HG03469 (cell line): ENCODE results near the gene EEFSEC.

ENCODE experiments used
- ATAC-seq: cut with Tn5 transposase; IDR thresholded peaks from one replicate; pipeline ENCODE4 v1.9.1; 2021; ENCODE audit warnings: mild to moderate bottlenecking, moderate library complexity, moderate number of reproducible peaks; ENCODE audit not compliant: unreplicated experiment

The EEFSEC gene

GRCh38 chr3:128329491-128330213, 176.4 kb downstream of the EEFSEC start:
- ATAC-seq = no peak

- no peak for ATAC-seq
Observed at GRCh38 chr3:128330214-128330842, 177.0 kb downstream of the EEFSEC start.

- ATAC-seq = no peak
Observed at GRCh38 chr3:128334086-128334645, 180.9 kb downstream of the EEFSEC start.

GRCh38 chr3:128334766-128335165, 181.5 kb downstream of the EEFSEC start:
- ATAC-seq = no peak

- ATAC-seq = no peak
Observed at GRCh38 chr3:128335621-128336296, 182.5 kb downstream of the EEFSEC start.

- ATAC-seq = no peak
Observed at GRCh38 chr3:128336337-128337156, 183.3 kb downstream of the EEFSEC start.

- ATAC-seq = no peak
Observed at GRCh38 chr3:128337305-128337704, 184.0 kb downstream of the EEFSEC start.

GRCh38 chr3:128338536-128339330, 185.5 kb downstream of the EEFSEC start:
- no peak for ATAC-seq

GRCh38 chr3:128339491-128340012, 186.3 kb downstream of the EEFSEC start:
- no peak for ATAC-seq

- ATAC-seq = no peak
Observed at GRCh38 chr3:128340198-128340903, 187.1 kb downstream of the EEFSEC start.

GRCh38 chr3:128340904-128341555, 187.7 kb downstream of the EEFSEC start:
- ATAC-seq = no peak

GRCh38 chr3:128341659-128342395, 188.5 kb downstream of the EEFSEC start:
- ATAC-seq = no peak

- ATAC-seq = no peak
Observed at GRCh38 chr3:128342701-128343180, 189.5 kb downstream of the EEFSEC start.

- no peak for ATAC-seq
Observed at GRCh38 chr3:128343287-128344051, 190.2 kb downstream of the EEFSEC start.

GRCh38 chr3:128344052-128344735, 190.9 kb downstream of the EEFSEC start:
- ATAC-seq = no peak

- ATAC-seq = no peak
Observed at GRCh38 chr3:128345196-128345595, 191.9 kb downstream of the EEFSEC start.
